Measurements from ENCODE around the gene MFSD2A.

The MFSD2A gene

DNA sequence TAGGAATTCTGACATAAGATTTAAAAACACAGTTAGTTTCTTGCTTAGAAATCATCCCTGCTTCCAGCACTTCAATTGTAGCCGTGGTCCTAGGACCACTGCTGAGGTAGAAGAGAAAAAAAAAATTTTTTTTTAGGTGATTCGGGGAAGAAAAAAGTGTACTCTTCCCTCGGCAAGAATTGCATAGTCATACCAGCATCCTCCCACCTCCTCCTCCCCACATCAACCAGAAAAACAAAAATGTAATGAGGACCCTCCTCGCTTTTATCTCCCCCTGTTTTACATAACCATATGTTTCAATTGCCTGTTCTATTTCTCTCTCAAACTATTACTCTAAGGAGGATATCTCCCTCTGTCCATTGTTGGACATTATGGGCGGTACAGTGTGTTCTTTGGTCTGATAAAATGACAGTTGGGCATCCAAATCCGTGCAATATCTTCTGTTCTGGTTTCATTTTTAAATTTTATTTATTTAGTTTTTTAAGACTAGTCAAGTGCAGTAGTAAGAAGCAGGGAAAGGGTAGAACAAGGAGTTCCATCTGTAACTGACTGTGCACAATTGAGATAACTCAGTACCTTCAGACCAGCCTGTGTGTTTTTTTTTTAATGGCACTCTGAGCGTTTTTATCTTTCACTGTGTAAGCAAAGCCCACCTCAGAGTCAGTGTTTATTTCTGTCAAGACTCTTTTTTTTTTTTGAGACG, 10.4 kb upstream of the MFSD2A start:
- H3K27ac ChIP-seq = no peak overlapping the region
- H3K4me1 ChIP-seq = no peaks in the 10 kb centered on the region
- no peak overlapping the region for H3K4me3 ChIP-seq (ENCODE audit: low read depth, low read length)
- H3K27me3 ChIP-seq (ENCODE audit: control insufficient read depth, insufficient read depth, low read length) = no peaks in the 10 kb centered on the region
- no peak overlapping the region for H3K4me2 ChIP-seq (ENCODE audit: low read length)
- no peaks in the 10 kb centered on the region for H3K79me2 ChIP-seq
- no peaks in the 10 kb centered on the region for H3K9me3 ChIP-seq (ENCODE audit: control insufficient read depth, low read length)
- no peaks in the 10 kb centered on the region for H3K36me3 ChIP-seq (ENCODE audit: control insufficient read depth, insufficient read depth, low read length)
- no peak overlapping the region for H2AFZ ChIP-seq
- no peak overlapping the region for H3K9ac ChIP-seq
- TF ChIP-seq, protein P1, sequence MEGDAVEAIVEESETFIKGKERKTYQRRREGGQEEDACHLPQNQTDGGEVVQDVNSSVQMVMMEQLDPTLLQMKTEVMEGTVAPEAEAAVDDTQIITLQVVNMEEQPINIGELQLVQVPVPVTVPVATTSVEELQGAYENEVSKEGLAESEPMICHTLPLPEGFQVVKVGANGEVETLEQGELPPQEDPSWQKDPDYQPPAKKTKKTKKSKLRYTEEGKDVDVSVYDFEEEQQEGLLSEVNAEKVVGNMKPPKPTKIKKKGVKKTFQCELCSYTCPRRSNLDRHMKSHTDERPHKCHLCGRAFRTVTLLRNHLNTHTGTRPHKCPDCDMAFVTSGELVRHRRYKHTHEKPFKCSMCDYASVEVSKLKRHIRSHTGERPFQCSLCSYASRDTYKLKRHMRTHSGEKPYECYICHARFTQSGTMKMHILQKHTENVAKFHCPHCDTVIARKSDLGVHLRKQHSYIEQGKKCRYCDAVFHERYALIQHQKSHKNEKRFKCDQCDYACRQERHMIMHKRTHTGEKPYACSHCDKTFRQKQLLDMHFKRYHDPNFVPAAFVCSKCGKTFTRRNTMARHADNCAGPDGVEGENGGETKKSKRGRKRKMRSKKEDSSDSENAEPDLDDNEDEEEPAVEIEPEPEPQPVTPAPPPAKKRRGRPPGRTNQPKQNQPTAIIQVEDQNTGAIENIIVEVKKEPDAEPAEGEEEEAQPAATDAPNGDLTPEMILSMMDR (IDR thresholded peaks at IDR 0.05) = no peak

DNA sequence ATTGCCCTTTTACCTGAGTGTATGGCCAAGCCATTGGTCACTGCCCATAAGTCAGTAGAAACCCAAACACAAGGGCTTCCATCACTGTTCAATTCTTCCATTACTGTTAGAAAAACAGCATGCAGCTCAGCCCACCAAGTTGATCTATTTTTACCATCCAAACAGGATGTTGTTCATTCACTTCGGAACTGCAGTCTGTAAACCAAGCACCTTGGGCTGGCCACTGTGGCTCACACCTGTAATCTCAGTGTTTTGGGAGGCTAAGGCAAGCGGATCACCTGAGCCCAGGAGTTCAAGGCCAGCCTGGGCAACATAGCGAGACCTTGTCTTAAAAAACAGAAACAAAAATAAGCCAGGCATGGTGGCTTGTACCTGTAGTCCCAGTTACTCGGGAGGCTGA, 8.7 kb upstream of the MFSD2A start:
- Histone ChIP-seq H2AFZ (no peak overlapping the region), H3K4me3 (ENCODE audit: low read depth, low read length) (no peak overlapping the region), H3K4me2 (ENCODE audit: low read length) (no peak overlapping the region), H3K4me1 (no peaks in the 10 kb centered on the region), H3K36me3 (ENCODE audit: control insufficient read depth, insufficient read depth, low read length) (no peaks in the 10 kb centered on the region), H3K9me3 (ENCODE audit: control insufficient read depth, low read length) (no peaks in the 10 kb centered on the region), H3K9ac (no peak overlapping the region), H3K79me2 (no peaks in the 10 kb centered on the region), H3K27me3 (ENCODE audit: control insufficient read depth, insufficient read depth, low read length) (no peaks in the 10 kb centered on the region), H3K27ac (no peak overlapping the region)
- TF ChIP-seq, protein P1 (IDR thresholded peaks at IDR 0.05) = no peak

DNA sequence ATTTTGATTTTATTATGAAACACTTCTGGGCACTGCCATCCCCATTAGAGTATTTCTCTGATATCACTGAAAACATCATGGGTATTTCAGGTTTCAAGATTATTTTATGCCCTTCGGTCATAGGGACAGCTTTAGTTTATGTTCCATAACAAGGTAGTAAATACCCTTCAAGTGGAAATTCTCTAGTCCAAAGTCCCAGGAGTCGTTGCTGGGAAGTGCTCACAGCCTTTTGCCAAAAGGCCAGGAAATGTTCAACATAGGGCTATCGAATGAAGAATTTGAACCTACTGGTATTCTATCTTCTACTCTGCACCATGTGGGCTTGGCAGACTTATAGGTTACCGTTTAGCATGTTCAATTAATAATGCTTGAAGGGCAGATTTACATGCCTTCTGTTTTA, 7.7 kb upstream of the MFSD2A start:
- Histone ChIP-seq H3K4me3 (ENCODE audit: low read depth, low read length) (no peak overlapping the region), H3K4me1 (no peaks in the 10 kb centered on the region), H3K36me3 (ENCODE audit: control insufficient read depth, insufficient read depth, low read length) (no peaks in the 10 kb centered on the region), H2AFZ (no peak overlapping the region), H3K27ac (no peak overlapping the region), H3K9me3 (ENCODE audit: control insufficient read depth, low read length) (no peaks in the 10 kb centered on the region), H3K9ac (no peak overlapping the region), H3K79me2 (no peaks in the 10 kb centered on the region), H3K27me3 (ENCODE audit: control insufficient read depth, insufficient read depth, low read length) (no peaks in the 10 kb centered on the region), H3K4me2 (ENCODE audit: low read length) (no peak overlapping the region)
- TF ChIP-seq, protein P1 (IDR thresholded peaks at IDR 0.05) = no peak

DNA sequence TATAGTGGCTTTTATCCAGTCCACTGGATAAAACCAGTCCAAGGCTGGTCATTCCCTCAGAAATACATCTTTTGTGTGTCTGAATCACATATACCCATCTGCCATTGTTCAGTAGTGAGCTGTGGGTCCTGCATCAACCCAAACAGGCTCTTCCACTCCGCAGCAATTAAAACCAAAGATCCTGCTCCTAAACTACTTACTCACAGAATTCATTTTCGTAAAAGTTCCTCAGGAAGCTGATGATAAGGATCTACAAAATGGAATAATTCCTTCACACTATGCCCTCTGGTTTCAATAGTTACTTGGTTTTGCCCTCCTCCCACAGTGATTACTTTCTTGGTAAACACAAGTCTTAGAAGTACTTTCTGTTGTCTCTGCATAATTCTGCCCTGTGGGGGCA, 5.1 kb upstream of the MFSD2A start:
- Histone ChIP-seq H3K27me3 (ENCODE audit: control insufficient read depth, insufficient read depth, low read length) (no peaks in the 10 kb centered on the region), H2AFZ (no peak overlapping the region), H3K4me1 (no peaks in the 10 kb centered on the region), H3K9ac (no peak overlapping the region), H3K9me3 (ENCODE audit: control insufficient read depth, low read length) (no peaks in the 10 kb centered on the region), H3K27ac (no peak overlapping the region), H3K4me3 (ENCODE audit: low read depth, low read length) (no peak overlapping the region), H3K79me2 (no peaks in the 10 kb centered on the region), H3K4me2 (ENCODE audit: low read length) (no peak overlapping the region), H3K36me3 (ENCODE audit: control insufficient read depth, insufficient read depth, low read length) (no peaks in the 10 kb centered on the region)
- TF ChIP-seq, protein P1 (IDR thresholded peaks at IDR 0.05) = no peak

DNA sequence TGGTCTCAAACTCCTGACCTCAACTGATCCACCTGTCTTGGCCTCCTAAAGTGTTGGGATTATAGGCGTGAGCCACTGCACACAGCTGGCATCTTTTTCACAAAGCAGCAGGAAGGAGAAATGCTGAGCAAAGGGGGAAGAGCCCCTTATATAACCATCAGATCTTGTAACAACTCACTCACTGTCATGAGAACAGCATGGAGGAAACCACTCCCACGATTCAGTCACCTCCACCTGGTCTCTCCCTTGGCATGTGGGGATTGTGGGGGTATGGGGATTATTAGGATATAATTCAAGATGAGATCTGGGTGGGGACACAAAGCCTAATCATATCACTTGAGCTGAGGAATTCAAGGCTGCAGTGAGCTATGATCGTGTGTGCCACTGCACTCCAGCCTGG, 3.0 kb upstream of the MFSD2A start:
- TF ChIP-seq, protein P1 (IDR thresholded peaks at IDR 0.05) = no peak
- Histone ChIP-seq H3K27ac (no peak overlapping the region), H3K27me3 (ENCODE audit: control insufficient read depth, insufficient read depth, low read length) (no peaks in the 10 kb centered on the region), H2AFZ (no peak overlapping the region), H3K9me3 (ENCODE audit: control insufficient read depth, low read length) (no peaks in the 10 kb centered on the region), H3K4me1 (no peaks in the 10 kb centered on the region), H3K4me3 (ENCODE audit: low read depth, low read length) (no peak overlapping the region), H3K36me3 (ENCODE audit: control insufficient read depth, insufficient read depth, low read length) (no peaks in the 10 kb centered on the region), H3K4me2 (ENCODE audit: low read length) (no peak overlapping the region), H3K9ac (no peak overlapping the region), H3K79me2 (no peaks in the 10 kb centered on the region)

Data from parathyroid adenoma (tissue), 2 donors.